Prostate gland (tissue), 2 donors: ENCODE results near the gene TFR2.

Source experiments
- CTCF ChIP-seq, 4 experiments: fragments of 200-600 bp in 2 of 4; fragments of 450-650 bp in 2 of 4; sonication (generic) in 2 of 4; IDR thresholded peaks; 1 replicate in 3 of 4; 2 replicates in 1 of 4; pipeline ENCODE4 v1.5.1; 2016 to 2019; ENCODE audit warnings: antibody characterized with exemption in 4 of 4, mild to moderate bottlenecking in 2 of 4, moderate library complexity in 2 of 4
- POLR2AphosphoS5 ChIP-seq: sonication (generic); formaldehyde crosslinking; IDR thresholded peaks from one replicate; pipeline ENCODE4 v1.6.1; 2017; ENCODE audit warnings: antibody characterized with exemption

GRCh38 chr7:100572281-100572948 lies 68.9 kb downstream of the TFR2 start:
- TF ChIP-seq POLR2AphosphoS5 (no peak), CTCF (IDR thresholded peaks at IDR 0.05) (no peak)
